Bronchial epithelial cell (primary cell): Measurements from ENCODE around the gene GSC. TPM values are rescaled to one million over a fixed set of nuclear protein-coding genes. Genes with fewer than 3 reads are reported as not detected.
"Not testable (repeated sequence)": the region's sequence is repeated elsewhere in the genome, so short reads cannot be mapped to it uniquely, and the experiment has no call there.

Experiments used
- DNase-seq: peaks from one replicate; pipeline ENCODE4 v3.0.0-alpha.2; 2010; ENCODE audit warnings: low read depth
- FAIRE-seq: peaks from 2 replicates; lab custom pipeline; 2011; peaks lifted over from hg19 to GRCh38; lab: Jason Lieb, UNC
- H3K27me3 ChIP-seq: 2 replicates; pipeline ENCODE4 v1.5.1; 2011; ENCODE audit warnings: low read length; ENCODE audit not compliant: control insufficient read depth, insufficient read depth
- H3K36me3 ChIP-seq: 2 replicates; pipeline ENCODE4 v1.5.1; 2011; ENCODE audit warnings: low read length; ENCODE audit not compliant: control insufficient read depth, insufficient read depth
- H3K4me3 ChIP-seq: 2 replicates; pipeline ENCODE4 v1.5.1; 2011; ENCODE audit warnings: mild to moderate bottlenecking, low read depth, low read length, control low read depth
- total RNA-seq: library from RNA; depleted of rRNA; stranded (reverse); fragments of >200 nt; gene quantifications from 2 replicates; pipeline ENCODE4 v1.2.1, GENCODE V29; 2014
- TF ChIP-seq, protein P1 (sequence below): IDR thresholded peaks from 2 replicates; pipeline ENCODE4 v1.5.1; 2011; ENCODE audit warnings: mild to moderate bottlenecking, moderate library complexity, low read length, control low read depth, inconsistent platforms; ENCODE audit not compliant: insufficient read depth, severe bottlenecking

Gene GSC
- not detected in 2 replicates for total RNA-seq

DNA sequence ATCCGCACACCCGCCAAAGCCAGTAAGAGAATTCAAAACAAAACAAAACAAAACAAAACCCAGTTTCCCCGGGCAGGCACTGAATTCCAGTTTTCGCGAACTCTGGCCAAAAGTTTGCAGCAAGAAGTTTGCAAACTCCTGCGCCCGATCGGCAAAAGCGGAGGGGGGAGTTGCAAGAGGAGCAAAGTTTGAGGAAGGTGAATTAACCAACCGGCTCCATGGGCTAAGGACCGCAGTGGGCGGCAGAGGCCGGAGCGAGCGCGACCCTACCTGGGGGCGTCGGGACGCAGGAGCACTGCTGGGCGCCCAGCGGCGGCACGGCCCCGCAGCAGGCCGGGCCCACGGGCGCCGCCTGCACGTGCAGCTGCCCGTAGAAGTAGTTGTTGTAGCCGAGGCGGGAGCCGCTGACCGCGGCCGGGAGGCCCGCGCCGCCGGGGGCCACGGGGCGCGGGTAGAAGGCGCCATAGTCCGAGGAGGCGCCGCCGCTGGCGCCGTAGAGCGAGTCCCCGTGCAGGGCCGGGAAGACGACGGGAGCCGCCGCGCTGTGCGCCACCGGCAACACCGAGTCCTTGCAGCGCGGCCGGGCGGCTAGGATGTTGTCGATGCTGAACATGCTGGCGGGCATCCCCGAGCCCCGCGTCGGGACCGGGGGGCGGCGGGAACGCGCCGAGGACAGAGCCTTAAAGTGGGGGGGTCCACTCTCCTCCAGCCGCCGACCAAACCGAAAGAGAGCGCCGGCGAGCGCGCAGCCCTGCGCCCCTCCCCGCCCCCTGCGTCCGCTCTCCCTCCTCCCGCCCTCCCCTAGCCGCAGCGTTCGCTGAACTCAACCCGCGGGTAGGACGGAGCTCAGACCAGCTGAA, at the start of gene GSC:
GSC (minus strand) TSS at position 723 of the 860 bp plus-strand sequence; CDS start at position 625, 98 bp downstream.
- DNase-seq: no peak
- Histone ChIP-seq H3K36me3 (no peaks in the 10 kb centered on the region), H3K27me3 (peaks cover 57% of the 10 kb centered on the region), H3K4me3 (peak within 1 kb of the TSS; percentile 23)
- TF ChIP-seq, protein P1, sequence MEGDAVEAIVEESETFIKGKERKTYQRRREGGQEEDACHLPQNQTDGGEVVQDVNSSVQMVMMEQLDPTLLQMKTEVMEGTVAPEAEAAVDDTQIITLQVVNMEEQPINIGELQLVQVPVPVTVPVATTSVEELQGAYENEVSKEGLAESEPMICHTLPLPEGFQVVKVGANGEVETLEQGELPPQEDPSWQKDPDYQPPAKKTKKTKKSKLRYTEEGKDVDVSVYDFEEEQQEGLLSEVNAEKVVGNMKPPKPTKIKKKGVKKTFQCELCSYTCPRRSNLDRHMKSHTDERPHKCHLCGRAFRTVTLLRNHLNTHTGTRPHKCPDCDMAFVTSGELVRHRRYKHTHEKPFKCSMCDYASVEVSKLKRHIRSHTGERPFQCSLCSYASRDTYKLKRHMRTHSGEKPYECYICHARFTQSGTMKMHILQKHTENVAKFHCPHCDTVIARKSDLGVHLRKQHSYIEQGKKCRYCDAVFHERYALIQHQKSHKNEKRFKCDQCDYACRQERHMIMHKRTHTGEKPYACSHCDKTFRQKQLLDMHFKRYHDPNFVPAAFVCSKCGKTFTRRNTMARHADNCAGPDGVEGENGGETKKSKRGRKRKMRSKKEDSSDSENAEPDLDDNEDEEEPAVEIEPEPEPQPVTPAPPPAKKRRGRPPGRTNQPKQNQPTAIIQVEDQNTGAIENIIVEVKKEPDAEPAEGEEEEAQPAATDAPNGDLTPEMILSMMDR: no peak
- no peak for FAIRE-seq

DNA sequence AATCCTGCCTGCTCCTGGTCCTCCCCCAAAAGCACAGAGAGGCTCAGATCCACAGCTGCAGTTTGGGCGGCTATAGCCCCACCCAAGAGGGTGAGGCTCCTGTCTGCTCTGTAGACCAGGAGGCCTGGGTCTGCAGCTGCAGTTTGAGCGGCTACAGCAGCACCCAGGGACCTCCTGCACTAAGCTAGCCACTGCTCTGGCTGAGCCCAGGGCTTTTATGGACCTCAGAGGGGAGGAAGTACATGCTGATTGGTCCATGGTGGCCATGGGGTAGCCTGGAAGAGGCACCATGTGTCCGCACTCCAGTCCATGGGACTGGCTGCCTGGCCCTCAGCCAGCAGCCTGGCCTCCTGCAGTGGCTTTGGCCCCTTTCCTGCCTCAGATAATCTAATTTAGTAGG, 49.6 kb upstream of the GSC start:
- no peak for FAIRE-seq
- Histone ChIP-seq H3K4me3 (no peak overlapping the region), H3K27me3 (no peaks in the 10 kb centered on the region), H3K36me3 (no peaks in the 10 kb centered on the region)
- DNase-seq: no peak
- TF ChIP-seq, protein P1: no peak

DNA sequence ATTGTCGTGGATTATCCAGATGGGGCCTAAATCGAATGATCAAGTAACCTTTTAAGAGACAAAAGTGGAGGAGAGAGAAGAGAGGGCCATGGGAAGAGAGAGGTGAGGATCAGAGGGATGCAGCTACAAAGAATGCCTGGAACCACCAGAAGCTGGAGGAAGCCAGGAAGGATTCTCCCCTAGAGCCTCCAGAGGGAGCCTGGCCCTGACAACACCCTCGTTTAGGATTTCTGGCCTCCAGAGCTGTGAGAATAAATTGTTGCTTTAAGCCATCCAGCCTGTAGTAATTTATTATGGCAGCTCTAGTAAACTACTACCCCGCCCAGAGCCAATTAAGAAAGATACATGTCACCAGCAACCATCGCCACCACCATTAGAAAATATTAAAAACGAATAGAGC, 46.2 kb upstream of the GSC start:
- DNase-seq (no peak), FAIRE-seq (no peak)
- H3K4me3 ChIP-seq: no peak overlapping the region
- no peaks in the 10 kb centered on the region for H3K27me3 ChIP-seq
- no peaks in the 10 kb centered on the region for H3K36me3 ChIP-seq
- TF ChIP-seq, protein P1: no peak

GRCh38 chr14:94805680-94806288, 35.9 kb upstream of the GSC start:
- TF ChIP-seq, protein P1: no peak
- DNase-seq (no peak), FAIRE-seq (no peak)

GRCh38 chr14:94801225-94801624, 31.3 kb upstream of the GSC start:
- TF ChIP-seq, protein P1: no peak
- FAIRE-seq: no peak
- Histone ChIP-seq H3K27me3 (no peaks in the 10 kb centered on the region), H3K36me3 (no peaks in the 10 kb centered on the region), H3K4me3 (no peak overlapping the region)
- DNase-seq: no peak

More at GRCh38 chr14:94805680-94806288, 35.9 kb upstream of the GSC start:
- H3K36me3 ChIP-seq: no peaks in the 10 kb centered on the region
- H3K27me3 ChIP-seq: no peaks in the 10 kb centered on the region
- H3K4me3 ChIP-seq: no peak overlapping the region

DNA sequence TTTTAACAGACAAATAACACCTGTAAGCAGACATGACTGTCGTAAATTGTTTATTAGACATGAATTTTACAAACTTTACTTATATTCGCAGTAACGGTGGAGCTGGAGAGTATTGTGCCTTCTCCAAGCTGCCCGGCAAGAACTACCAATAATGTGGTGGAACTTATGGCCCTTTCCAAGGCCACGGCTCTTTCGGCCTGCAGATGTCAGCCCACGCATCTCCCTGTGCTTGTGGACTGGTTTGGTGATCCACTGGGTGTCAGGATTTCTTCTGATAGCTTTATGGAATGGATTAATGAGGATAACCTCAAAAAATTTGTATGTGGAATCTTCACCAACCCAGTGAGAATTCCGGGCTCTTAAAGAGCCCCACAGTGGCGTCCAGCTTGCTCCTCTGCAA, 30.9 kb upstream of the GSC start:
- not testable (repeated sequence) for DNase-seq, H3K36me3 ChIP-seq, H3K27me3 ChIP-seq, FAIRE-seq, H3K4me3 ChIP-seq
